ENCODE data around the gene DHRS3.

The DHRS3 gene

DNA sequence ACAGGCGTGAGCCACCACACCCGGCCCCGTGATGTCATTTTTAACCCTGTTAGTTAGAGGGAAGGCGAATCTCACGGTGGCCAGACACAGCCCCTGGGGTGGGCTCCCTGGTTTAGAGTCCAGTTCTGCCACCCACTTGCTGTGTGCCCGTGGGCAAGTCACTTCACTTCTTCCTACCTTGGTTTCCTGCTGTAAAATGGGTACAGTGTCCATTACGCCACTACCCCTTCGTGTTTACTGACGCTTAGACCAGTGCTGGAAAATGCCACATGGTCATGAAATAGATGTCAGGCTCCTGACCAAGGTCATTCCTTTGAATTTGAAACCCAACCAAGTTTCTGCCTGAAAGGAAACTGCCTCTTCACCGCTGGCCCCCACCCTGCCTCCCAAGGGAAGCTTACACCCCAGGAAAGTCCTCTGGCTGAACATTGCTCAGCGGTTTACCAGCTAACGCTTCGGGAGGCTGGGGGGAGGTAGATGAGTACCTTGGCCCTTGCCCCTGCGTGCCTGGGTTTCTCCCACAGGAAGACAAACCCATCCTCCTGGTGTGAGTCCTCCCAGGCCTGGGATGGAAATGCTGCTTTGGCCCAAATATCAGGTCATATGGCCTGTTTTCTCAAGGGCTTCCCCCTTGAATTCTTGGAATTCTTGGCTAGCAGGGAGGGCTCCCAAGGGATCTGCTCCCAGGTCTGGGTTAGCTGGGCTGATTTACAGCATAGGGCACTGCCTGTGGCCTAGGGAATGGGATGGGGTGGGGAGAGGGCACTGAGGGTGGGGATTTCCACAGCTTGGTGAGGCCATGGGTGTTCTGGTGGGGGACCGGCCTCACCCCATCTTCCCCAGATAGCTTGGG is 18.3 kb upstream of the DHRS3 start:
- DNase-seq: no peak

GRCh38 chr1:12634696-12635202 is 16.7 kb upstream of the DHRS3 start:
- no peak for DNase-seq

GRCh38 chr1:12634156-12634555 is 16.1 kb upstream of the DHRS3 start:
- DNase-seq: peak; percentile 42

- no peak for DNase-seq
Measured at GRCh38 chr1:12631571-12631970, 13.6 kb upstream of the DHRS3 start.

GRCh38 chr1:12630946-12631530 is 13.0 kb upstream of the DHRS3 start:
- DNase-seq: peak; percentile 84

DNA sequence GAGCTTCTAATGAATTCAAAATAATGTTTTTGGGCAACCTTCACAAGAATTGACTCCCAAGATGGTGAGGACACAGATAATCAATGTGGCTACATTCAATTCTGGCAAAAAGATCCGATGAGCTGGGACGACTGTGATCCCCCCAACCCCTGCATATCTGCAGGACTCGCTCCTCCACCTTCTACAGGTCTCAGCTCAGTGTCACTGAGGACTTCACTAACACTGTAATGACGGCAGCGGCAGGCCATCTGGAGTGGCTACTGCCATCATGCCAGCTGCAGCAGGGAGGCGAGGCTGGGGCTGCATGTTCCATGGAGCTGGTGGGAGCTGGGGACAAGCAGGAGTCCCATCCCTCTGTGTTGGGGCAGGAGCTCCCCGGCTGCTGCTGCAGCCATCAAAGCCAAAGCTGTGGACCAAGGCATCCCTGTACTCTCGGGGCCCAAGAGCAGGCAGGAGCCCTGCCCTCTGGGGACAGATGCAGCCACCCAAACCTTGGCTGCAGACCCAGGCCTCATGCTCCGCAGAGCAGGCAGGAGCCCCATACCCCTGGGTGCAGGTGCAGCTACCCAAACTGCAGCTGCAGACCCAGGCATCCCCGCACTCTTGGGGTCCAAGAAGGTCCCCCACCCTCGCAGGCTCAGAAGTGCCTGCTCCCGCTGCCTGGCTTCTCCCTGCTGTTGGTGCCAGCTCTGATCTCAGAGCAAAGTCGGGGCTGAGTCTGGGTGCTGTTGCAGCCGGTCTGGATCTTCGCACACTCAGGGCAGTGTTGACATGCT is 12.2 kb upstream of the DHRS3 start:
- no peak for DNase-seq

- DNase-seq: no peak
Measured at GRCh38 chr1:12629511-12629956, 11.5 kb upstream of the DHRS3 start.

DNA sequence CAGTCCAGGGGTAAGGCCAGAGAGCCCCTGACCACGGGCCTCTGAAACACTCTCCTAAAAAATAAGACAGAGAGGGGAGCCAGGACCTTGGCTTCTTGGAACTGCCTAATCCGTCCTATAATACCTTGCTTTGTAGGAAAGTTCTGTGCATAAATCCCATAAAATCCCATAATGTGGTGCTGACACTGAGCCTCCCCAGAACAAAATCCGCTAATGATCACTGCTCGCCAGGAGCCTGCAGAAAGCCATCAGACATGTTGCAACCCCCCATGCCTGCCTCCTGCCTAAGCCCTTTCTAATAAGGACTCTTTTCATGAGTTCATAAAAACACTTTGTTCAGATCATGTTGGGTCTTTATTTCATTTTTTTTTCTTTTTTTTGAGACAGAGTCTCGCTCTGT is 9.3 kb upstream of the DHRS3 start:
- no peak for DNase-seq

DNA sequence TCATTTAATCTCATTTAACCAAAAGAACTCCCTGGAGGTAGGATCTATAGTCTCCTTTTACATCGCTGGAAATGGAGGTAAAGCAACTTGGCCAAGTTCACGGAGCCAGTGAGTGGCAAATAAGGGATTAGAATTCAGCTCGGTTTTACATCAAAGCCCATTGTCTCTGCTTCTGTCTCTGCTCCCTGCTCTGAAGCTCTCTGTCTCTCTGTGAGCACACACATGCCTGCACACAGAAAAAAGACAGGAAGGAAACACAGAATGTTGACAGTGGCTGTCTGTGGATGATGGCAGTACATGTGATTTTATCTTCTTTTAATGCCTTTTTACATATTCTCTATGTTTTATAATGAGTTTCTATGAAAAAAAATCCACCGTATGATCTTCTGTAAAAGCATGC is 8.9 kb upstream of the DHRS3 start:
- no peak for DNase-seq

DNA sequence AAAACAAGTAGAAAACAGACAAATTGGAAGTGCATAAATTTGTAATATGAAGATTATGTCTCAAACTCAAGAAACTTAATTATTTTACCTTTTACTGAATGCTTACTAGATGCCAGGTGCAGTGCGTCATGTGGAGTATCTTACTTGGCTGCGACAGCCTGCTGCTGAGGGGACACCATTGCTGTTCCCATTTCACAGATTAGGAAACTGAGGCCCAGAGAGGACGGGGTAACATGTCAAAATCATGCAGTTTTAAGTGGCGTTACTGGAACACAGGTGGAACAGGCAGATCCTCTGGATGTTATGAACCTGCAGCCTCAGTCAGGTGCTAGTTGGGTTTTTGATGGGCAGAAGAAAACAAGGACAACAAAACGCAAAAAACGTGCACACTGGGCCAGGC is 7.3 kb upstream of the DHRS3 start:
- no peak for DNase-seq

GRCh38 chr1:12622506-12622905 is 4.5 kb upstream of the DHRS3 start:
- no peak for DNase-seq

DNA sequence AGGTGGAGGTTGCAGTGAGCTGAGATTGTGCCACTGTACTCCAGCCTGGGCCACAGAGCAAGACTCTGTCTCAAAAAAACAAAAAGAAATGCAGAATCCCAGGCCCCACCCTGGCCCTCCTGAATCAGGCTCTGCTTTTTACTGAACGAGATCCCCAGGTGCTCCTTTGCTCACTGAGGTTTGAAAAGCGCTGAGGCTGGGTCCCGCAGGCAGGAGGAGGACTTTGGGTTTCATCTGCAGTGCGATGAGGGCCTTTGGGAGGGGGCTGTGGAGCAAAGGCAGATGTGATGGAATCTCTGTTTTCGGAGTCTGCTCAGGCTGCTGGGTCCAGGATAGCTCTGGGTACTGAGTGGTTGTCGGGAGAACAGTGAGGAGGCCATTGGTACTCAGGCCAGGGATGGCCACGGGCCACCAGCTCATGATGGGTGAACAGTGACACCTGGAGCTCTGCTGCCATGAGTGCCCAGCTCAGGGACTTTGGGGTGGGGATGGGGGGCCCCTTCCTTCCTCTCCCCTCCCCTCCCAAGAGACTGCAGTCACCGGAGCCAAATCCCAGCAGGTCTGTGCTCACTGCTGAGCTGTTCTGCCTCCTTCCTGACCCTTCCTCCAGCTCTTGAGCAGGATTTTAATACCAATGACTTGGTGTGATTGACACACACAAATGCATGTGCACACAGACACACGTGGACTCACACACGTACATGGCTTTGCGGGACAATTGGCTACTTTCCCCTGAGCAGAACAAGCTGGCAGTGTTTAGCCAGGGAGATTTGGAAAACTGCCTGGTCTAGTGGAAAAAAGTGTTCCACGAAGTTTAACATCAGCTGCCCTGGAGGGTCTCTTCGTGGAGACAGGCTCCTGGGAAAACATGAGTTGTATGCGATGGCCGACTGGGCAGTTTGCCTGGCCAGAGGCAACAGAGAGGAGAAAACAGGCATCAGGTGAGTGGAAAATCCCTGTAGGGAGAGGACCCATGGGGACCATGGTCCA is 3.6 kb upstream of the DHRS3 start:
- no peak for DNase-seq

GRCh38 chr1:12620931-12621330 is 2.9 kb upstream of the DHRS3 start:
- DNase-seq: no peak

GRCh38 chr1:12620488-12620865 is 2.5 kb upstream of the DHRS3 start:
- peak; percentile 80 for DNase-seq

GRCh38 chr1:12619792-12620487 is 1.9 kb upstream of the DHRS3 start:
- peak; percentile 70 for DNase-seq

- DNase-seq: peak; percentile 30
Measured at GRCh38 chr1:12618965-12619791, 1.2 kb upstream of the DHRS3 start.

DNA sequence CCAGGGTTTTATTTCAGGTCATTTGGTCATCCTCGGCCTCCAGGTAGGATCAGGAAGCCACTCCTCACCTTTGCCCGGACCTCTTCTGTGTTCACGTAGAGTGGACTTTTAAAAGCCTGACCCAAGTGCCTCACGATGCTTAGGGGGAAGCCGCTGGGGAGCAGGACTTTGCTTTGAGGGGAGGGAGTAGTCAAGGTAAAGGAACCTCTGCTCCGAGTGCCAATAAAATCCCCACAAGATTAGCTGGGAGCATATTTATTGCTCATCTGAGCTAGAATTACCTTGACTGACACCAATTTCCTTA is 603 bp upstream of the DHRS3 start:
- DNase-seq: no peak

GRCh38 chr1:12617511-12617900 is 504 bp downstream of the DHRS3 start:
- no peak for DNase-seq

- DNase-seq: no peak
Measured at GRCh38 chr1:12616709-12617373, 1.2 kb downstream of the DHRS3 start.

Data from MV-4-11 (cell line).